IMR-90 (cell line): Measurements from ENCODE around the gene RNU6-9. TPM values are rescaled to one million over a fixed set of nuclear protein-coding genes. Genes with fewer than 3 reads are reported as not detected.

Experiments used
- ATAC-seq: fragments of 200-7000 bp; cut with Tn5 transposase; 2 replicates; pipeline ENCODE4 v1.9.1; 2020; ENCODE audit warnings: low read depth, mild to moderate bottlenecking, moderate library complexity
- BruUV-seq: library from RNA; stranded (reverse); fragments of 400-500 nt; replicated peaks from 2 replicates; lab custom pipeline; 2021; lab: Mats Ljungman, UMichigan
- CTCF ChIA-PET: fragments of 300-600 bp; formaldehyde crosslinking; extraction: SDS; loops from one replicate; lab custom pipeline; 2021; ENCODE audit warnings: antibody characterized with exemption; lab: Yijun Ruan, JAX
- POLR2A ChIA-PET: fragments of 300-600 bp; sonication (Branson Sonifier 250); formaldehyde crosslinking; loops from one replicate; lab custom pipeline; 2022; ENCODE audit warnings: antibody characterized with exemption; ENCODE audit not compliant: unreplicated experiment; lab: Charles Lee
- DNase-seq: peaks from one replicate; pipeline ENCODE4 v3.0.0; 2013
- H2AFZ ChIP-seq: replicated peaks from 2 replicates; pipeline ENCODE3; 2013; ENCODE audit warnings: low read length, mild to moderate bottlenecking; ENCODE audit not compliant: poor library complexity
- H2AK5ac ChIP-seq: 2 replicates; pipeline ENCODE4 v1.6.1; 2013; ENCODE audit warnings: low read depth, low read length, inconsistent platforms
- H2AK9ac ChIP-seq: replicated peaks from 2 replicates; pipeline ENCODE3; 2013; ENCODE audit warnings: mild to moderate bottlenecking, low read depth, low read length, moderate library complexity; ENCODE audit not compliant: poor library complexity
- H2BK120ac ChIP-seq: 2 replicates; pipeline ENCODE4 v1.6.1; 2013; ENCODE audit warnings: low read depth, low read length, inconsistent platforms
- H2BK15ac ChIP-seq: 3 replicates; pipeline ENCODE4 v1.6.1; 2013; ENCODE audit warnings: low read depth, low read length, inconsistent platforms
- H2BK20ac ChIP-seq: 2 replicates; pipeline ENCODE4 v1.6.1; 2013; ENCODE audit warnings: low read depth, mild to moderate bottlenecking, inconsistent platforms, low read length, moderate library complexity
- H2BK5ac ChIP-seq: 2 replicates; pipeline ENCODE4 v1.6.1; 2013; ENCODE audit warnings: mild to moderate bottlenecking, low read depth, low read length, inconsistent platforms; ENCODE audit not compliant: poor library complexity, severe bottlenecking
- H3K14ac ChIP-seq: replicated peaks from 2 replicates; pipeline ENCODE4 v1.6.1; 2013; ENCODE audit warnings: low read depth, low read length, inconsistent platforms
- H3K18ac ChIP-seq: 2 replicates; pipeline ENCODE4 v1.6.1; 2013; ENCODE audit warnings: low read depth, low read length, control low read depth
- H3K23ac ChIP-seq: 2 replicates; pipeline ENCODE4 v1.6.1; 2013; ENCODE audit warnings: low read depth, low read length, inconsistent platforms
- H3K27ac ChIP-seq: 2 replicates; pipeline ENCODE4 v1.5.1; 2013; ENCODE audit warnings: mild to moderate bottlenecking, control low read depth, low read length; ENCODE audit not compliant: insufficient read depth
- H3K27me3 ChIP-seq: 2 replicates; pipeline ENCODE4 v1.6.1; 2013; ENCODE audit warnings: low read length; ENCODE audit not compliant: control insufficient read depth, insufficient read depth
- H3K36me3 ChIP-seq: 2 replicates; pipeline ENCODE4 v1.6.1; 2013; ENCODE audit warnings: low read length, mixed read lengths; ENCODE audit not compliant: control insufficient read depth, insufficient read depth
- H3K4ac ChIP-seq: 2 replicates; pipeline ENCODE4 v1.6.1; 2013; ENCODE audit warnings: low read depth, low read length, inconsistent platforms
- H3K4me1 ChIP-seq: 2 replicates; pipeline ENCODE4 v1.6.1; 2013; ENCODE audit warnings: low read length, mixed read lengths; ENCODE audit not compliant: control insufficient read depth, insufficient read depth
- H3K4me2 ChIP-seq: 2 replicates; pipeline ENCODE4 v1.6.1; 2013; ENCODE audit warnings: low read depth, mild to moderate bottlenecking, control low read depth, low read length, moderate library complexity
- H3K4me3 ChIP-seq: 2 replicates; pipeline ENCODE4 v1.5.1; 2013; ENCODE audit warnings: low read depth, mild to moderate bottlenecking, control low read depth, low read length, moderate library complexity; ENCODE audit not compliant: insufficient read depth
- H3K56ac ChIP-seq: 2 replicates; pipeline ENCODE4 v1.6.1; 2013; ENCODE audit warnings: low read length, inconsistent platforms; ENCODE audit not compliant: insufficient read depth; ENCODE audit errors: extremely low read depth
- H3K79me1 ChIP-seq, 2 experiments: 2 replicates each; pipeline ENCODE4 v1.6.1; 2013; ENCODE audit warnings: low read length in 2 of 2, inconsistent platforms in 1 of 2, low read depth in 1 of 2
- H3K9ac ChIP-seq: 2 replicates; pipeline ENCODE4 v1.6.1; 2013; ENCODE audit warnings: low read depth, low read length, control low read depth
- H3K9me1 ChIP-seq: 2 replicates; pipeline ENCODE4 v1.6.1; 2013; ENCODE audit warnings: low read length, inconsistent platforms; ENCODE audit not compliant: insufficient read depth
- H3K9me3 ChIP-seq: 2 replicates; pipeline ENCODE4 v1.6.1; 2013; ENCODE audit warnings: low read length; ENCODE audit not compliant: control insufficient read depth, insufficient read depth
- H4K20me1 ChIP-seq: 2 replicates; pipeline ENCODE4 v1.6.1; 2013; ENCODE audit warnings: low read length, inconsistent platforms; ENCODE audit not compliant: insufficient read depth
- H4K5ac ChIP-seq: 2 replicates; pipeline ENCODE4 v1.6.1; 2013; ENCODE audit warnings: mild to moderate bottlenecking, low read depth, low read length, control low read depth
- H4K8ac ChIP-seq, 2 experiments: 2 replicates each; pipeline ENCODE4 v1.6.1; 2013; ENCODE audit warnings: low read depth in 2 of 2, low read length in 2 of 2, control low read depth in 1 of 2, inconsistent platforms in 1 of 2
- H4K91ac ChIP-seq: 2 replicates; pipeline ENCODE4 v1.6.1; 2013; ENCODE audit warnings: low read depth, low read length, inconsistent platforms; ENCODE audit not compliant: insufficient read depth
- CEBPB ChIP-seq: IDR thresholded peaks from 2 replicates; pipeline ENCODE4 v1.6.1; 2012; ENCODE audit warnings: low read depth, low read length, improper control_type of control experiment
- CHD1 ChIP-seq: IDR thresholded peaks from 2 replicates; pipeline ENCODE4 v1.6.1; 2012; ENCODE audit warnings: low read depth, low read length, improper control_type of control experiment
- MAFK ChIP-seq: IDR thresholded peaks from 2 replicates; pipeline ENCODE4 v1.6.1; 2012; ENCODE audit warnings: low read depth, low read length, improper control_type of control experiment
- MAZ ChIP-seq: IDR thresholded peaks from 2 replicates; pipeline ENCODE4 v1.6.1; 2012; ENCODE audit warnings: low read depth, mild to moderate bottlenecking, low read length, improper control_type of control experiment, moderate library complexity, borderline replicate concordance
- MXI1 ChIP-seq: IDR thresholded peaks from 2 replicates; pipeline ENCODE4 v1.6.1; 2012; ENCODE audit warnings: low read depth, mild to moderate bottlenecking, low read length, moderate library complexity, borderline replicate concordance
- NFE2L2 ChIP-seq: fragments of 150-350 bp; IDR thresholded peaks from 2 replicates; pipeline ENCODE4 v1.6.1; 2016; ENCODE audit warnings: low read depth, mild to moderate bottlenecking, low read length
- POLR2A ChIP-seq: IDR thresholded peaks from 2 replicates; pipeline ENCODE4 v1.6.1; 2012; ENCODE audit warnings: mild to moderate bottlenecking, low read depth, low read length
- SMC3 ChIP-seq: fragments of 150-350 bp; IDR thresholded peaks from 2 replicates; pipeline ENCODE4 v1.6.1; 2016; ENCODE audit warnings: low read depth, mild to moderate bottlenecking, antibody characterized with exemption, low read length, moderate library complexity
- WGBS, 2 experiments: methylation state at CpG; one replicate each; pipeline versions ENCODE4 v1.1.5 to v1.1.7; 2013; ENCODE audit warnings: missing lambda C conversion rate in 2 of 2; ENCODE audit not compliant: insufficient read length in 1 of 2; ENCODE audit errors: extremely low coverage in 2 of 2; 5-methylcytosine and 5-hydroxymethylcytosine counted together
- dilution Hi-C: fragments of 300-500 bp; cut with HindIII; formaldehyde crosslinking; loops from one replicate; pipeline ENCODE4 v1.14.3; 2018; ENCODE audit warnings: low sequenced_read_pairs; ENCODE audit not compliant: unreplicated experiment
- in situ Hi-C: fragments of 300-500 bp; cut with MboI; formaldehyde crosslinking; loops from 3 replicates; pipeline ENCODE4 v1.14.3; 2019; ENCODE audit warnings: low sequenced_read_pairs, inconsistent platforms, mixed read lengths
- intact Hi-C: fragments of 100-400 bp; cut with micrococcal nuclease; formaldehyde crosslinking; loops from 2 replicates; pipeline ENCODE4 v1.10.0; 2022
- polyA plus RNA-seq, 3 experiments: library from polyadenylated mRNA; depleted of rRNA; stranded (reverse); fragments of >200 nt; gene quantifications; 2 replicates each; pipeline ENCODE4 v1.2.3, GENCODE V29; 2012; ENCODE audit warnings: low replicate concordance in 1 of 3
- total RNA-seq: library from RNA; depleted of rRNA; stranded (reverse); fragments of >200 nt; gene quantifications from 2 replicates; pipeline ENCODE4 v1.2.3, GENCODE V29; 2012
- TF ChIP-seq, protein P1 (sequence below): fragments of 150-350 bp; IDR thresholded peaks from 2 replicates; pipeline ENCODE4 v1.6.1; 2017; ENCODE audit warnings: mild to moderate bottlenecking, antibody characterized with exemption, low read length, low read depth
- TF ChIP-seq, protein P2 (sequence below): conservative IDR thresholded peaks from 2 replicates; pipeline ENCODE4 v1.5.1; 2012; ENCODE audit warnings: mild to moderate bottlenecking, low read depth, low read length, improper control_type of control experiment

Gene RNU6-9
- total and polyA plus RNA-seq, 2 of the 4 experiments (the other 2 are of a cell fraction): not detected

DNA sequence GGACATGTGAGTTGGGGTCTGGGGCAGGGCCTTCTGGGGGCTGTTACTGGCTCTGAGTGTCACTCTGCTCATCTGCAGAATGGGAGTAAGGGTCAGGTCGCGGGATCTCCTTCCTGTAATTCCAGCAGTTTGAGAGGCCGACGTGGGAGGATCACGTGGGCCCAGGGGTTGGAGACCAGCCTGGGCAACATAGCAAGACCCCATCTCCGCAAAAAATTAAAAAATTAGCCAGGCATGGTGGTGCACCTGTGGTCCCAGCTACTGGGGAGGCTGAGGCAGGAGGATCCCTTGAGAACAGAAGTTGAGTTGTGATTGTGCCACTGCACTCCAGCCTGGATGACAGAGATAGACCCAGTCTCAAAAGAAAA, 36.6 kb downstream of the RNU6-9 start:
- Histone ChIP-seq H3K14ac (no peak overlapping the region), H3K36me3 (peaks cover 40% of the 10 kb centered on the region), H2AK5ac (no peak overlapping the region), H4K20me1 (peaks cover 15% of the 10 kb centered on the region), H4K8ac (no peak overlapping the region), H2BK120ac (no peak overlapping the region), H3K18ac (no peak overlapping the region), H3K4ac (no peak overlapping the region), H2AK9ac (no peak overlapping the region), H3K4me1 (peaks cover 29% of the 10 kb centered on the region), H2AFZ (no peak overlapping the region), H2BK15ac (no peak overlapping the region), H3K23ac (no peak overlapping the region), H3K9ac (no peak overlapping the region), H3K4me3 (no peak overlapping the region), H3K79me1 (peaks cover 19 to 52% of the 10 kb centered on the region in 2 experiments), H3K27ac (no peak overlapping the region), H4K5ac (no peak overlapping the region), H4K91ac (no peak overlapping the region), H3K9me3 (no peaks in the 10 kb centered on the region), H3K4me2 (no peak overlapping the region), H3K9me1 (no peaks in the 10 kb centered on the region; the same call in 1 of the 2 replicates), H2BK5ac (no peak overlapping the region), H2BK20ac (no peak overlapping the region), H3K56ac (no peak overlapping the region), H3K27me3 (no peaks in the 10 kb centered on the region)
- ATAC-seq (no peak), DNase-seq (no peak)
- ChIA-PET CTCF (interaction anchor here (0.6 kb wide), 1 partner anchor 336 kb away, joined by 3 read pairs; no protein-coding TSS in a partner anchor), POLR2A (no interaction called here)
- TF ChIP-seq MAZ (no peak), MAFK (no peak), MXI1 (no peak), CHD1 (no peak), CEBPB (no peak), SMC3 (no peak), POLR2A (no peak), NFE2L2 (no peak)
- TF ChIP-seq, protein P1, sequence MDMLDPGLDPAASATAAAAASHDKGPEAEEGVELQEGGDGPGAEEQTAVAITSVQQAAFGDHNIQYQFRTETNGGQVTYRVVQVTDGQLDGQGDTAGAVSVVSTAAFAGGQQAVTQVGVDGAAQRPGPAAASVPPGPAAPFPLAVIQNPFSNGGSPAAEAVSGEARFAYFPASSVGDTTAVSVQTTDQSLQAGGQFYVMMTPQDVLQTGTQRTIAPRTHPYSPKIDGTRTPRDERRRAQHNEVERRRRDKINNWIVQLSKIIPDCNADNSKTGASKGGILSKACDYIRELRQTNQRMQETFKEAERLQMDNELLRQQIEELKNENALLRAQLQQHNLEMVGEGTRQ: no peak
- TF ChIP-seq, protein P2, sequence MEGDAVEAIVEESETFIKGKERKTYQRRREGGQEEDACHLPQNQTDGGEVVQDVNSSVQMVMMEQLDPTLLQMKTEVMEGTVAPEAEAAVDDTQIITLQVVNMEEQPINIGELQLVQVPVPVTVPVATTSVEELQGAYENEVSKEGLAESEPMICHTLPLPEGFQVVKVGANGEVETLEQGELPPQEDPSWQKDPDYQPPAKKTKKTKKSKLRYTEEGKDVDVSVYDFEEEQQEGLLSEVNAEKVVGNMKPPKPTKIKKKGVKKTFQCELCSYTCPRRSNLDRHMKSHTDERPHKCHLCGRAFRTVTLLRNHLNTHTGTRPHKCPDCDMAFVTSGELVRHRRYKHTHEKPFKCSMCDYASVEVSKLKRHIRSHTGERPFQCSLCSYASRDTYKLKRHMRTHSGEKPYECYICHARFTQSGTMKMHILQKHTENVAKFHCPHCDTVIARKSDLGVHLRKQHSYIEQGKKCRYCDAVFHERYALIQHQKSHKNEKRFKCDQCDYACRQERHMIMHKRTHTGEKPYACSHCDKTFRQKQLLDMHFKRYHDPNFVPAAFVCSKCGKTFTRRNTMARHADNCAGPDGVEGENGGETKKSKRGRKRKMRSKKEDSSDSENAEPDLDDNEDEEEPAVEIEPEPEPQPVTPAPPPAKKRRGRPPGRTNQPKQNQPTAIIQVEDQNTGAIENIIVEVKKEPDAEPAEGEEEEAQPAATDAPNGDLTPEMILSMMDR: no peak
- intact Hi-C loops: no loop called here
- in situ Hi-C loops: no loop called here
- 92% methylated on average over 5 of the region's 6 CpGs; no CpG with 5 or more reads in 1 of the 2 experiments for WGBS, 2 experiments
- BruUV-seq: no TSS peak
- dilution Hi-C loops: no loop called here
